Neuronal stem cell (in vitro differentiated cells): ENCODE data around the gene CREB3L2.
A peak's percentile ranks its signal among the peaks of the same experiment; 100 is the strongest.

Source experiments
- DNase-seq: peaks from one replicate; pipeline ENCODE4 v3.0.0-alpha.2; 2013; ENCODE audit warnings: low spot score
- H2AFZ ChIP-seq: one replicate; pipeline ENCODE4 v1.6.1; 2013; ENCODE audit warnings: mild to moderate bottlenecking, low read length, inconsistent platforms
- H2AK5ac ChIP-seq: 2 replicates; pipeline ENCODE4 v1.6.1; 2013; ENCODE audit warnings: low read depth, mild to moderate bottlenecking, inconsistent platforms, low read length, moderate library complexity, mixed read lengths
- H2BK120ac ChIP-seq: 2 replicates; pipeline ENCODE4 v1.6.1; 2013; ENCODE audit warnings: low read depth, mild to moderate bottlenecking, inconsistent platforms, low read length, moderate library complexity, mixed read lengths
- H2BK12ac ChIP-seq: one replicate; pipeline ENCODE4 v1.6.1; 2013; ENCODE audit warnings: low read length, inconsistent platforms
- H2BK15ac ChIP-seq: 2 replicates; pipeline ENCODE4 v1.6.1; 2013; ENCODE audit warnings: mild to moderate bottlenecking, low read length, inconsistent platforms, mixed read lengths
- H2BK5ac ChIP-seq: one replicate; pipeline ENCODE4 v1.6.1; 2013; ENCODE audit warnings: inconsistent platforms, mild to moderate bottlenecking, low read length, moderate library complexity
- H3K14ac ChIP-seq: one replicate; pipeline ENCODE4 v1.6.1; 2013; ENCODE audit warnings: low read length, inconsistent platforms
- H3K18ac ChIP-seq: 2 replicates; pipeline ENCODE4 v1.6.1; 2013; ENCODE audit warnings: low read length, inconsistent platforms
- H3K23ac ChIP-seq: 2 replicates; pipeline ENCODE4 v1.6.1; 2013; ENCODE audit warnings: low read depth, mild to moderate bottlenecking, mixed read lengths, low read length, inconsistent platforms; ENCODE audit not compliant: poor library complexity
- H3K27ac ChIP-seq: replicated peaks from 3 replicates; pipeline ENCODE4 v1.5.1; 2013; ENCODE audit warnings: low read length, inconsistent platforms
- H3K27me3 ChIP-seq, 3 experiments: 2 replicates each; pipeline ENCODE4 v1.6.1; 2013; ENCODE audit warnings: low read length in 3 of 3, mild to moderate bottlenecking in 2 of 3, inconsistent platforms in 1 of 3, low read depth in 1 of 3, mixed read lengths in 1 of 3, moderate library complexity in 1 of 3; ENCODE audit not compliant: control insufficient read depth in 3 of 3, insufficient read depth in 3 of 3
- H3K36me3 ChIP-seq, 2 donors: replicated peaks in 1 of 2; 2 replicates each; pipeline ENCODE4 v1.6.1; 2013; ENCODE audit warnings: low read length in 2 of 2; ENCODE audit not compliant: control insufficient read depth in 2 of 2, insufficient read depth in 2 of 2
- H3K4ac ChIP-seq: 2 replicates; pipeline ENCODE4 v1.6.1; 2013; ENCODE audit warnings: inconsistent platforms, mild to moderate bottlenecking, low read length, moderate library complexity
- H3K4me1 ChIP-seq, 2 donors: 1 replicate in 1 of 2; 2 replicates in 1 of 2; pipeline ENCODE4 v1.6.1; 2013; ENCODE audit warnings: low read length in 2 of 2, low read depth in 1 of 2; ENCODE audit not compliant: control insufficient read depth in 2 of 2, insufficient read depth in 1 of 2
- H3K4me2 ChIP-seq: one replicate; pipeline ENCODE4 v1.6.1; 2013; ENCODE audit warnings: mild to moderate bottlenecking, low read length, inconsistent platforms; ENCODE audit not compliant: insufficient read depth, poor library complexity, severe bottlenecking
- H3K4me3 ChIP-seq, 2 donors: 2 replicates each; pipeline ENCODE4 v1.5.1; 2013; ENCODE audit warnings: low read length in 2 of 2, mild to moderate bottlenecking in 2 of 2, inconsistent platforms in 1 of 2, moderate library complexity in 1 of 2
- H3K79me1 ChIP-seq: one replicate; pipeline ENCODE4 v1.6.1; 2013; ENCODE audit warnings: low read depth, mild to moderate bottlenecking, inconsistent platforms, low read length, moderate library complexity
- H3K9ac ChIP-seq: one replicate; pipeline ENCODE4 v1.6.1; 2013; ENCODE audit warnings: mild to moderate bottlenecking, low read depth, low read length, inconsistent platforms; ENCODE audit not compliant: poor library complexity
- H3K9me3 ChIP-seq, 2 donors: replicated peaks in 1 of 2; 2 replicates each; pipeline versions ENCODE3 to v1.6.1; 2013; ENCODE audit warnings: low read length in 2 of 2, mild to moderate bottlenecking in 2 of 2, inconsistent platforms in 1 of 2, low read depth in 1 of 2, mixed read lengths in 1 of 2, moderate library complexity in 1 of 2; ENCODE audit not compliant: control insufficient read depth in 2 of 2, insufficient read depth in 1 of 2
- H4K8ac ChIP-seq: one replicate; pipeline ENCODE4 v1.6.1; 2013; ENCODE audit warnings: low read depth, mild to moderate bottlenecking, inconsistent platforms, low read length, moderate library complexity
- H4K91ac ChIP-seq: one replicate; pipeline ENCODE4 v1.6.1; 2013; ENCODE audit warnings: low read length, low read depth, mild to moderate bottlenecking, inconsistent platforms; ENCODE audit not compliant: poor library complexity
- WGBS, 2 donors: extraction: QIAGEN DNeasy Blood & Tissue Kit; methylation state at CpG; one replicate each; pipeline ENCODE4 v1.1.7; 2013; ENCODE audit warnings: missing lambda C conversion rate in 2 of 2, mixed read lengths in 1 of 2; ENCODE audit not compliant: insufficient read length in 2 of 2, insufficient replicate concordance in 1 of 2; ENCODE audit errors: extremely low coverage in 2 of 2; 5-methylcytosine and 5-hydroxymethylcytosine counted together

Gene CREB3L2

DNA sequence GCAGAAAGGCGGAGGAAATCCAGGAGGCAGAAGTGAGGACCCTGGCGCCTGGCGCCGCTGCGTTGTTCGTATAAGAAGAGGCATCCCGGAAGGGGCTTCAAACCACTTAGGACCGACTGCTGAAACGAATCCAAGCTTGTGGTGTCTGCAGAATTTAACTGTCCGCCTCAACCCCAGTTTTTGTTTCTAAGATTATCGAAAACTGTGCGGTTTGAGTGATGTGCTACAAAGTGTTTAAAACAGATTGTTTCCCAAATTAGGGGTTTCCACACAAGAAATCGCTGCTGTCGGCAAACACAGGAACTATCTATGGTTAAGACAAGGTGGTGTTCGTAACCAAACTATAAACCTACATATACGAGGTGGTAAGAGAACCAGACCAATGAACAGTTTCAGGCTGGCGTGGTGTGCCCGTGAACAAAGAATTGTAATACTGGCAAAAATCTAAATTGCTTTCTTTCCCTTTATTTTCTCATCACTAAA is 154.3 kb downstream of the CREB3L2 start:
- Histone ChIP-seq H4K8ac (no peak overlapping the region), H3K36me3 (no peaks in the 10 kb centered on the region), H2BK12ac (no peak overlapping the region), H3K4me2 (peak overlapping the region; percentile 97), H2AK5ac (no peak overlapping the region), H3K14ac (no peak overlapping the region), H3K79me1 (no peaks in the 10 kb centered on the region), H3K27me3 (peaks cover 0 to 19% (median 9%) of the 10 kb centered on the region in 3 experiments), H3K4me1 (peaks cover 8 to 28% of the 10 kb centered on the region in 2 donors), H3K23ac (peak overlapping the region; percentile 59), H3K27ac (no peak overlapping the region), H2AFZ (peak overlapping the region; percentile 96), H3K4ac (no peak overlapping the region), H2BK5ac (no peak overlapping the region), H4K91ac (no peak overlapping the region), H2BK15ac (no peak overlapping the region), H2BK120ac (peak overlapping the region; percentile 20), H3K9ac (peak overlapping the region; percentile 75), H3K4me3 (peak overlapping the region in 1 of 2 donors; percentile 77), H3K9me3 (no peaks in the 10 kb centered on the region), H3K18ac (peak overlapping the region; percentile 95)
- DNase-seq, result no peak
- WGBS, 2 donors, result no CpG with 5 or more reads among the region's 18 CpGs

- Histone ChIP-seq H3K9ac (peak within 1 kb of the TSS; percentile 75), H3K9me3 (no peaks in the 10 kb centered on the region), H3K4me2 (peak within 1 kb of the TSS; percentile 97), H3K4ac (no peak within 1 kb of the TSS), H2BK5ac (no peak within 1 kb of the TSS), H2BK15ac (peak within 1 kb of the TSS; percentile 78), H3K18ac (peak within 1 kb of the TSS; percentile 95), H2AFZ (peak within 1 kb of the TSS; percentile 96), H3K23ac (peak within 1 kb of the TSS; percentile 59), H3K4me3 (peak within 1 kb of the TSS; percentile 52 to 77), H2AK5ac (peak within 1 kb of the TSS; percentile 26), H3K14ac (no peak within 1 kb of the TSS), H4K91ac (no peak within 1 kb of the TSS), H3K79me1 (no peaks in the 10 kb centered on the region), H3K27me3 (peaks cover 0 to 19% (median 9%) of the 10 kb centered on the region in 3 experiments), H3K36me3 (no peaks in the 10 kb centered on the region), H2BK120ac (peak within 1 kb of the TSS; percentile 20), H3K27ac (no peak within 1 kb of the TSS), H4K8ac (no peak within 1 kb of the TSS), H3K4me1 (peaks cover 8 to 28% of the 10 kb centered on the region in 2 donors), H2BK12ac (no peak within 1 kb of the TSS)
- DNase-seq, result peak; percentile 57
- no CpG with 5 or more reads among the region's 66 CpGs for WGBS, 2 donors
Observed at GRCh38 chr7:137846827-137847567, 154.9 kb downstream of the CREB3L2 start, which contains the start of gene DGKI. Gene DGKI (minus strand): TSS chr7:137846974.

GRCh38 chr7:137846549-137846826 is 155.4 kb downstream of the CREB3L2 start:
- no peaks in the 10 kb centered on the region for H3K79me1 ChIP-seq
- no peak overlapping the region for H3K4ac ChIP-seq
- H2BK12ac ChIP-seq, result no peak overlapping the region
- H2BK15ac ChIP-seq, result no peak overlapping the region
- peaks cover 0 to 19% (median 9%) of the 10 kb centered on the region in 3 experiments for H3K27me3 ChIP-seq
- H3K14ac ChIP-seq, result no peak overlapping the region
- H2AFZ ChIP-seq, result peak overlapping the region; percentile 96
- peak overlapping the region; percentile 20 for H2BK120ac ChIP-seq
- H3K9ac ChIP-seq, result peak overlapping the region; percentile 44
- no peak for DNase-seq
- no peak overlapping the region for H2BK5ac ChIP-seq
- no peak overlapping the region for H4K8ac ChIP-seq
- no peaks in the 10 kb centered on the region for H3K36me3 ChIP-seq
- H3K27ac ChIP-seq, result no peak overlapping the region
- peak overlapping the region; percentile 46 for H3K18ac ChIP-seq
- peak overlapping the region; percentile 52 to 77 for H3K4me3 ChIP-seq
- peak overlapping the region; percentile 97 for H3K4me2 ChIP-seq
- WGBS, 2 donors, result no CpG with 5 or more reads among the region's 47 CpGs
- no peak overlapping the region for H2AK5ac ChIP-seq
- peaks cover 8 to 28% of the 10 kb centered on the region in 2 donors for H3K4me1 ChIP-seq
- H4K91ac ChIP-seq, result no peak overlapping the region
- no peaks in the 10 kb centered on the region for H3K9me3 ChIP-seq
- no peak overlapping the region for H3K23ac ChIP-seq

GRCh38 chr7:137844677-137845425 is 157.0 kb downstream of the CREB3L2 start:
- no CpG with 5 or more reads among the region's 8 CpGs for WGBS, 2 donors
- Histone ChIP-seq H3K27me3 (peaks cover 0 to 19% (median 9%) of the 10 kb centered on the region in 3 experiments), H3K4me3 (no peak overlapping the region), H2AK5ac (no peak overlapping the region), H3K4me2 (no peak overlapping the region), H3K9ac (no peak overlapping the region), H4K8ac (no peak overlapping the region), H4K91ac (no peak overlapping the region), H3K27ac (no peak overlapping the region), H3K18ac (no peak overlapping the region), H2AFZ (peak overlapping the region; percentile 56), H2BK5ac (no peak overlapping the region), H3K36me3 (no peaks in the 10 kb centered on the region), H3K14ac (no peak overlapping the region), H2BK12ac (no peak overlapping the region), H3K23ac (no peak overlapping the region), H3K79me1 (no peaks in the 10 kb centered on the region), H3K4me1 (peaks cover 13 to 35% of the 10 kb centered on the region in 2 donors), H3K9me3 (no peaks in the 10 kb centered on the region), H3K4ac (no peak overlapping the region), H2BK15ac (no peak overlapping the region), H2BK120ac (no peak overlapping the region)
- no peak for DNase-seq
